ENCODE measurements around the gene MZF1. TPM values are rescaled to one million over a fixed set of nuclear protein-coding genes. Genes with fewer than 3 reads are reported as not detected.

The MZF1 gene
- total and polyA plus RNA-seq, 2 donors (not counting 3 experiments of a cell fraction or from before 2014, with no cell fraction given): 26.4 to 30.8 TPM

DNA sequence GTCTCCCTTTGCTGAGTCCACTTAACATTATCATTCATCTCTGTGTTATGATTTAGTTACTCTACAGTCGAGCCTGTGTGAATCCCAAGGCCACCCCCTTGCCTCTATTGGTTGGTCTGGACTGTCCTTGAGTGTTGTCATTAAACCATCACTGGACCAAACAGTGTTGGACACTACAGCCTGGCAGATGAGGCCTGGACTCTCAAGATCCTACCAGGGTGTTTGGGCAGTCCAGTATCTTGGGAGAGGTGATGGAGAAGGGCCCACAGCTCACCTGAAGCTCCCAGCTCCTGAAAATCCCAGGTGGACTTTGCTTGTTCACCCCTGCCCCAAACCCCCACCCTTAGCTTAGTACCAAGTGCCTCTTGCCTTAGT lies 22.0 kb downstream of the MZF1 start:
- CTCF ChIA-PET: interaction anchor here (1.4 to 1.7 kb wide), 2 partner anchors 31 to 37 kb away, joined by 5 to 6 read pairs; partner anchors contain the start of gene ZBTB45

More for the DNA sequence above, 22.0 kb downstream of the MZF1 start:
- Histone ChIP-seq H3K9me1 (replicated peaks; ENCODE audit: control insufficient read depth, extremely low read depth, insufficient read depth, low read length) (no peaks in the 10 kb centered on the region), H3K4me1 (ENCODE audit: control insufficient read depth, extremely low read depth, insufficient read depth, low read length) (peaks cover 24% of the 10 kb centered on the region), H3K79me2 (ENCODE audit: control insufficient read depth, insufficient read depth, low read length) (peaks cover 36% of the 10 kb centered on the region), H2AFZ (ENCODE audit: low read depth, low read length) (no peak overlapping the region), H3K27ac (ENCODE audit: insufficient read depth, low read depth, low read length) (no peak overlapping the region), H4K20me1 (replicated peaks; ENCODE audit: control insufficient read depth, extremely low read depth, insufficient read depth, low read length) (peaks cover 2% of the 10 kb centered on the region), H3K9ac (replicated peaks; ENCODE audit: extremely low read depth, insufficient read depth, low read length) (no peak overlapping the region), H3K9me3 (replicated peaks; ENCODE audit: control insufficient read depth, insufficient read depth, low read length) (no peaks in the 10 kb centered on the region), H3K27me3 (ENCODE audit: control insufficient read depth in 2 of 2, insufficient read depth in 2 of 2, low read length in 2 of 2) (no peaks in the 10 kb centered on the region), H3K36me3 (ENCODE audit: control insufficient read depth in 2 of 2, extremely low read depth in 1 of 2, insufficient read depth in 2 of 2, low read length in 2 of 2) (peaks cover 14 to 53% of the 10 kb centered on the region in 2 experiments), H3K4me3 (replicated peaks in 1 of 3; ENCODE audit: insufficient read depth in 1 of 3, low read depth in 1 of 3, low read length in 3 of 3) (no peak overlapping the region), H3K4me2 (ENCODE audit: insufficient read depth, low read length) (no peak overlapping the region)
- dilution Hi-C loops (cut with MboI; ENCODE audit: extremely low pct_ligation_motif_present, low sequenced_read_pairs) (no loop called here), intact Hi-C loops (cut with micrococcal nuclease) (no loop called here)
- POLR2A ChIA-PET: no interaction called here
- no peak for DNase-seq (ENCODE audit: low read depth, low spot score)
- TF ChIP-seq, protein P1, sequence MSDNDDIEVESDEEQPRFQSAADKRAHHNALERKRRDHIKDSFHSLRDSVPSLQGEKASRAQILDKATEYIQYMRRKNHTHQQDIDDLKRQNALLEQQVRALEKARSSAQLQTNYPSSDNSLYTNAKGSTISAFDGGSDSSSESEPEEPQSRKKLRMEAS (IDR thresholded peaks at IDR 0.05; ENCODE audit: insufficient read depth, insufficient read length): no peak
- no peak for TF ChIP-seq EZH2 (IDR thresholded peaks at IDR 0.05; ENCODE audit: borderline replicate concordance, low read depth, low read length, severe bottlenecking)
- no peak for TF ChIP-seq GATA2 (IDR thresholded peaks at IDR 0.05; ENCODE audit: insufficient read depth, insufficient read length, low read depth, low read length)
- no peak for TF ChIP-seq FOS (IDR thresholded peaks at IDR 0.05; ENCODE audit: borderline replicate concordance, insufficient read depth, low read length)
- TF ChIP-seq, protein P2, sequence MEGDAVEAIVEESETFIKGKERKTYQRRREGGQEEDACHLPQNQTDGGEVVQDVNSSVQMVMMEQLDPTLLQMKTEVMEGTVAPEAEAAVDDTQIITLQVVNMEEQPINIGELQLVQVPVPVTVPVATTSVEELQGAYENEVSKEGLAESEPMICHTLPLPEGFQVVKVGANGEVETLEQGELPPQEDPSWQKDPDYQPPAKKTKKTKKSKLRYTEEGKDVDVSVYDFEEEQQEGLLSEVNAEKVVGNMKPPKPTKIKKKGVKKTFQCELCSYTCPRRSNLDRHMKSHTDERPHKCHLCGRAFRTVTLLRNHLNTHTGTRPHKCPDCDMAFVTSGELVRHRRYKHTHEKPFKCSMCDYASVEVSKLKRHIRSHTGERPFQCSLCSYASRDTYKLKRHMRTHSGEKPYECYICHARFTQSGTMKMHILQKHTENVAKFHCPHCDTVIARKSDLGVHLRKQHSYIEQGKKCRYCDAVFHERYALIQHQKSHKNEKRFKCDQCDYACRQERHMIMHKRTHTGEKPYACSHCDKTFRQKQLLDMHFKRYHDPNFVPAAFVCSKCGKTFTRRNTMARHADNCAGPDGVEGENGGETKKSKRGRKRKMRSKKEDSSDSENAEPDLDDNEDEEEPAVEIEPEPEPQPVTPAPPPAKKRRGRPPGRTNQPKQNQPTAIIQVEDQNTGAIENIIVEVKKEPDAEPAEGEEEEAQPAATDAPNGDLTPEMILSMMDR (IDR thresholded peaks at IDR 0.05; ENCODE audit: extremely low read depth in 1 of 2, insufficient read depth in 1 of 2, low read depth in 1 of 2, low read length in 2 of 2): no peak
- no peak for TF ChIP-seq POLR2A (IDR thresholded peaks at IDR 0.05; ENCODE audit: low read depth, low read length)
- no peak for TF ChIP-seq MYC (IDR thresholded peaks at IDR 0.05; ENCODE audit: low read depth, low read length)
- TF ChIP-seq JUN (IDR thresholded peaks at IDR 0.05; ENCODE audit: borderline replicate concordance, insufficient read depth, insufficient read length, low read depth): no peak
- TF ChIP-seq POLR2AphosphoS5 (IDR thresholded peaks at IDR 0.05; ENCODE audit: insufficient read depth, low read depth, low read length): no peak
- no peak for FAIRE-seq
- BruUV-seq (replicated peaks): no TSS peak
